Measurements from ENCODE around the gene ROPN1L. TPM values are rescaled to one million over a fixed set of nuclear protein-coding genes. Genes with fewer than 3 reads are reported as not detected.

The ROPN1L gene
- total and polyA plus RNA-seq, 10 of the 15 experiments (the other 5 are each of a cell fraction or from before 2014, with no cell fraction given): 0.07 to 0.38 (median 0.22) TPM; not detected in 6

GRCh38 chr5:10477943-10478342, 36.3 kb downstream of the ROPN1L start:
- DNase-seq (ENCODE audit: low read depth, low spot score) (no peak), ATAC-seq (no peak), FAIRE-seq (no peak)
- H4K20me1 ChIP-seq (ENCODE audit: control insufficient read depth, insufficient read depth): no peaks in the 10 kb centered on the region
- H3K27ac ChIP-seq (ENCODE audit: control insufficient read depth, insufficient read depth): no peak overlapping the region
- H3K27me3 ChIP-seq (replicated peaks in 1 of 2; ENCODE audit: control insufficient read depth in 2 of 2, insufficient read depth in 2 of 2, low read length in 1 of 2): no peaks in the 10 kb centered on the region; a peak in 1 of 4 replicates
- H3K36me3 ChIP-seq (ENCODE audit: control insufficient read depth in 2 of 2, insufficient read depth in 2 of 2, low read length in 1 of 2): no peaks in the 10 kb centered on the region
- H3K4me1 ChIP-seq (ENCODE audit: control insufficient read depth, insufficient read depth, low read length): no peaks in the 10 kb centered on the region
- no peak overlapping the region for H3K4me3 ChIP-seq
- H3K9me3 ChIP-seq (replicated peaks; ENCODE audit: control insufficient read depth, insufficient read depth, low read length): no peaks in the 10 kb centered on the region
- no peak overlapping the region for H3K9ac ChIP-seq (ENCODE audit: control insufficient read depth, insufficient read depth, low read length)
- ChIA-PET CTCF (no interaction called here), RAD21 (ENCODE audit: unreplicated experiment) (no interaction called here), POLR2A (no interaction called here), SMC1A (ENCODE audit: uncharacterized antibody, unreplicated experiment) (interaction anchor here (0.9 to 1.3 kb wide), 2 partner anchors 143 to 189 kb away, joined by 3 to 6 read pairs; no protein-coding TSS in a partner anchor)
- TF ChIP-seq POLR2A (IDR thresholded peaks at IDR 0.05; ENCODE audit: low read depth, low read length) (no peak), BCLAF1 (IDR thresholded peaks at IDR 0.05) (no peak)
- no TSS peak for BruUV-seq (replicated peaks)
- in situ Hi-C loops (cut with MboI): no loop called here
- H3K79me2 ChIP-seq (ENCODE audit: control insufficient read depth, insufficient read depth, low read length): no peaks in the 10 kb centered on the region
- WGBS (ENCODE audit: insufficient coverage, insufficient replicate concordance, low lambda C conversion rate, missing lambda C conversion rate): 62% methylated on average over 6 of the region's 6 CpGs
- intact Hi-C loops (cut with micrococcal nuclease; ENCODE audit: unreplicated experiment): no loop called here
- H2AFZ ChIP-seq (ENCODE audit: control insufficient read depth, low read depth, low read length): no peak overlapping the region
- no peak overlapping the region for H3K4me2 ChIP-seq (ENCODE audit: control insufficient read depth, insufficient read depth)

GRCh38 chr5:10478436-10478835, 36.8 kb downstream of the ROPN1L start:
- ChIA-PET SMC1A (ENCODE audit: uncharacterized antibody, unreplicated experiment) (interaction anchor here (0.6 to 1.3 kb wide), 3 partner anchors 12 to 188 kb away, joined by 3 to 6 read pairs (median 3); no protein-coding TSS in a partner anchor), POLR2A (no interaction called here), RAD21 (ENCODE audit: unreplicated experiment) (no interaction called here), CTCF (no interaction called here)
- Histone ChIP-seq H3K4me3 (no peak overlapping the region), H3K9ac (ENCODE audit: control insufficient read depth, insufficient read depth, low read length) (no peak overlapping the region), H3K4me2 (ENCODE audit: control insufficient read depth, insufficient read depth) (no peak overlapping the region), H4K20me1 (ENCODE audit: control insufficient read depth, insufficient read depth) (no peaks in the 10 kb centered on the region), H2AFZ (ENCODE audit: control insufficient read depth, low read depth, low read length) (no peak overlapping the region), H3K9me3 (replicated peaks; ENCODE audit: control insufficient read depth, insufficient read depth, low read length) (no peaks in the 10 kb centered on the region), H3K4me1 (ENCODE audit: control insufficient read depth, insufficient read depth, low read length) (no peaks in the 10 kb centered on the region), H3K27ac (ENCODE audit: control insufficient read depth, insufficient read depth) (no peak overlapping the region), H3K27me3 (replicated peaks in 1 of 2; ENCODE audit: control insufficient read depth in 2 of 2, insufficient read depth in 2 of 2, low read length in 1 of 2) (no peaks in the 10 kb centered on the region; a peak in 1 of 4 replicates), H3K79me2 (ENCODE audit: control insufficient read depth, insufficient read depth, low read length) (no peaks in the 10 kb centered on the region), H3K36me3 (ENCODE audit: control insufficient read depth in 2 of 2, insufficient read depth in 2 of 2, low read length in 1 of 2) (no peaks in the 10 kb centered on the region)
- DNase-seq (ENCODE audit: low read depth, low spot score) (no peak), FAIRE-seq (no peak), ATAC-seq (no peak)
- 55% methylated on average over 5 of the region's 5 CpGs for whole genome bisulfite sequencing (ENCODE audit: insufficient coverage, insufficient replicate concordance, low lambda C conversion rate, missing lambda C conversion rate)
- intact Hi-C loops (cut with micrococcal nuclease; ENCODE audit: unreplicated experiment): no loop called here
- in situ Hi-C loops (cut with MboI): no loop called here
- no TSS peak for BruUV-seq (replicated peaks)
- TF ChIP-seq NFYB (IDR thresholded peaks at IDR 0.05; ENCODE audit: insufficient read depth, low read depth, low read length) (no peak), E4F1 (IDR thresholded peaks at IDR 0.05; ENCODE audit: borderline replicate concordance, partially characterized antibody) (no peak), CREM (IDR thresholded peaks at IDR 0.05; ENCODE audit: low read depth) (no peak), CTCF (IDR thresholded peaks at IDR 0.05 in 2 of 3, conservative IDR thresholded peaks at IDR 0.05 in 1 of 3; ENCODE audit: control insufficient read depth in 2 of 3, extremely low read depth in 1 of 3, insufficient read depth in 1 of 3, low read depth in 3 of 3, low read length in 3 of 3) (no peak), HDAC2 (IDR thresholded peaks at IDR 0.05) (no peak), HCFC1 (IDR thresholded peaks at IDR 0.05; ENCODE audit: low read length) (no peak), FOXK2 (IDR thresholded peaks at IDR 0.05) (no peak), BMI1 (IDR thresholded peaks at IDR 0.05; ENCODE audit: borderline replicate concordance) (no peak)

All from GM12878 (cell line).